ENCODE measurements around the gene SLAMF9. TPM values are rescaled to one million over a fixed set of nuclear protein-coding genes. Genes with fewer than 3 reads are reported as not detected.

Gene SLAMF9
- total RNA-seq, result not detected

DNA sequence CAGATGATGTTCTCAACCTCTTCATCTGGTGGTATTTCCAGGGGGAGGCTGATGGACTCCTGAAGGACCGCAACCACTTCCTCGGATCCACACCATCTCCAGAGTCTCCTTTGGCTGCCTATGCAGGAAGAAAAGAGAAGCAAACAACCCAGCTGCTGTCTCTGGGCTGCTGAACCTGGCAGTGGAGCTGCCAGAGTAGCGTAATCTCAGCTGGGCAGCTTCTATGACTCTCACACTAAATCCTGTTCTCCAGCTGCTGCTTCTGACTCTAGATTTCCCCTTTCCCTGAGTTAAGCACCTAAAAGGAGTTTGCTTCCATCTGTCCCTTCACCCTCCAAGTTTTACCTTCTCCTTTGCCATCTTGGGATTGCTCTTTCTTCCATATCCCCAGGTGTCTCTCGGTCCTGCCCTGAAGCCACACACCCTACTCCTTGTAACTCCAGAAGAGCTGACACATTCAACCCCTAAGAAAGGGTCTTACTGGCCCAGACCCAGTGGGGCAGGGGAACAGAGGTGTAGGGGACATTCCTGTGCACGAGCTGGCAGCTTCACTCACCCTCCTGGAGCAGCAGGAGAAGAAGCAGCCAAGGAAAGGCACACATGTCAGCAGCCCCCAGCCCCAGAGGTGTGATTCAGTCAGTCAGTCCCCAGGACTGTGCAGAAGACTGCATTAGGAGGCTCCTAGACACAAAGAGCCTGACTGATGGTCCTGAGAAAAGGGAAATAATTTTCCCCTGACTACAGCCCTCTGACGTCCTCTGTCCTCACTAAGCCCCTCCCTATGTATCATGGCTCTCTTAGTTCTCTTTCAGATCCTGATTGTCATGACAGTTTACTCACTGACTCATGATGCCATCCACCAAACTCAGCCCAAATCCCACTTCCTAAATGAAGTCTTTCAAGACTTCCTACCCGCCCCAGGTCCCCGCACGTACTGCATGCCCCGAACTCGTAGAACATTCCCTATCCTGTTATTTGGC, at the start of gene SLAMF9:
SLAMF9 (minus strand) TSS at position 702 of the 980 bp plus-strand sequence; CDS start at position 602, 100 bp downstream.
- Mint-ChIP-seq H3K4me1 (ENCODE audit: low read depth) (peaks cover 5% of the 10 kb centered on the region), H3K4me3 (no peak within 1 kb of the TSS), H3K27me3 (ENCODE audit: low read depth) (peaks cover 48% of the 10 kb centered on the region), H3K27ac (no peak within 1 kb of the TSS), H3K36me3 (ENCODE audit: low read depth) (no peaks in the 10 kb centered on the region), H3K9me3 (ENCODE audit: insufficient read depth) (no peaks in the 10 kb centered on the region)
- no peak for ATAC-seq
- ChIA-PET POLR2A (no interaction called here), CTCF (interaction anchor here (3.6 kb wide), 1 partner anchor 53 kb away, joined by 22 read pairs; no protein-coding TSS in a partner anchor)
- DNase-seq, result no peak

DNA sequence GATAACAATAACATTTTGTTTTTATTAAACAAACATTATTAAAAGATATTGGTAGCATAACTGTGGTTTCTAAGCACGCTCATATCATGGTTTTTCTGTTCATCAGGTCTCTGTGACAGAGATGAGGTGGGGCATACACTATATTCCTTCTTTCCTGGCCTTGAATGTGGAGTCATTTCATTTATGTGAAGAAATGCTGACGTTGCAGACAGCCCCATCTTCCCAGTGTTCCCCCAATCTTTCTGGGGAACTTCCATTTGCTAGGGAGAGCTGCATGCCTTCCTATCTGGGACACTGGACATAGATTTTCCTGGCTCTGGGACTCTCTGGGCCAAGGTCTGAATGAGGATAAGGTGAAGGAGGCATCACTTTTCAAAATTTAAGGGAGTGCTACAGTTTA, 47.4 kb upstream of the SLAMF9 start:
- Mint-ChIP-seq H3K9me3 (ENCODE audit: insufficient read depth) (no peaks in the 10 kb centered on the region), H3K4me1 (ENCODE audit: low read depth) (no peaks in the 10 kb centered on the region), H3K36me3 (ENCODE audit: low read depth) (no peaks in the 10 kb centered on the region), H3K27ac (no peak overlapping the region), H3K4me3 (no peak overlapping the region), H3K27me3 (ENCODE audit: low read depth) (peaks cover 32% of the 10 kb centered on the region)
- CTCF ChIA-PET, result interaction anchor here (1.6 to 9.5 kb wide), 3 partner anchors 64 to 202 kb away, joined by 6 to 184 read pairs (median 16); no protein-coding TSS in a partner anchor
- ATAC-seq (no peak), DNase-seq (peak; percentile 1)
- POLR2A ChIA-PET, result interaction anchor here (0.6 to 1.3 kb wide), 2 partner anchors 76 to 115 kb away, joined by 3 to 6 read pairs; partner anchors contain the start of gene TAGLN2

DNA sequence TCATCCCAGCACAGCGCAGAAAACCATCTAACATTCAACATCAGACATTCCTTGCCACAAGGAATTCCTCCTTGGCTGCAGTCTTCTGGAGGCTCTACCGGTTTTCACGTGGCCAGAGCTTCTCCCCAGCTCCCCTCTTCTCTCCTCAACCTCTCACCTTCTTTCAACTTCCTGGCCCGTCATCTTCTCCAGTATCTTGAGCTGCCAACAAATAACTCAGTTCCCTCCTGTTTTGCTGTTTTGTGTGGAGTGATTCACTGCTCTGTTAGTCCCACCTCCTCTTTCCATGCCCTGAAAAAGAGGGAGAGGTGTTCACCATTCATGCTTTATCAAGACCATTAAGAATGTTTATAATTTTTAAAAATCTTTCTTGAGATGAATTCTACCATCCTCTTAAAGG, 45.2 kb upstream of the SLAMF9 start:
- ChIA-PET POLR2A (no interaction called here), CTCF (interaction anchor here (0.7 to 2.1 kb wide), 4 partner anchors 8 to 201 kb away, joined by 3 to 22 read pairs (median 4); no protein-coding TSS in a partner anchor)
- Mint-ChIP-seq H3K36me3 (ENCODE audit: low read depth) (no peaks in the 10 kb centered on the region), H3K4me3 (no peak overlapping the region), H3K9me3 (ENCODE audit: insufficient read depth) (no peaks in the 10 kb centered on the region), H3K27me3 (ENCODE audit: low read depth) (peaks cover 44% of the 10 kb centered on the region), H3K4me1 (ENCODE audit: low read depth) (no peaks in the 10 kb centered on the region), H3K27ac (no peak overlapping the region)
- no peak for ATAC-seq
- DNase-seq, result peak; percentile 14

DNA sequence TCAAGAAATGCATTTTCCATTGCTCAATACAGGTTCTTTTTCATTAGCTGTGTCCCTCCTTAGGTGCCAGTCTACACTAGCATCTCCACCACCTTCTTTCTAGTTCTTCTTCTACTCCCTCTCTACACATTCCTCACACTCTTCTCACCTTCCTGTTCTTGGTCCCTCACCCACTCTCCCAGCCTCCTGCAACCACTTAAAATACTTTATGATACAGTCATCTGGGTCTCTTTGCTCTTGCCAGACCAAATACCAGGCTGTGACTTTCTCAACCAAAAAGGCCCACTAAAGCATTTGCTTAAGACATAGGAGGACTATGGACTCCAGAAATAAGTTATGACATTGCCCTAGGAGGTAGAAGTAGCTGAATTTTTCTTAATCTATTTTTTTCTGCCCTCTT, 42.6 kb upstream of the SLAMF9 start:
- Mint-ChIP-seq H3K9me3 (ENCODE audit: insufficient read depth) (no peaks in the 10 kb centered on the region), H3K27ac (no peak overlapping the region), H3K4me1 (ENCODE audit: low read depth) (peaks cover under 1% of the 10 kb centered on the region), H3K36me3 (ENCODE audit: low read depth) (no peaks in the 10 kb centered on the region), H3K27me3 (ENCODE audit: low read depth) (peaks cover 38% of the 10 kb centered on the region), H3K4me3 (no peak overlapping the region)
- CTCF ChIA-PET, result interaction anchor here (1.3 kb wide), 1 partner anchor 10 kb away, joined by 6 read pairs; no protein-coding TSS in a partner anchor
- DNase-seq (no peak), ATAC-seq (no peak)
- POLR2A ChIA-PET, result no interaction called here

DNA sequence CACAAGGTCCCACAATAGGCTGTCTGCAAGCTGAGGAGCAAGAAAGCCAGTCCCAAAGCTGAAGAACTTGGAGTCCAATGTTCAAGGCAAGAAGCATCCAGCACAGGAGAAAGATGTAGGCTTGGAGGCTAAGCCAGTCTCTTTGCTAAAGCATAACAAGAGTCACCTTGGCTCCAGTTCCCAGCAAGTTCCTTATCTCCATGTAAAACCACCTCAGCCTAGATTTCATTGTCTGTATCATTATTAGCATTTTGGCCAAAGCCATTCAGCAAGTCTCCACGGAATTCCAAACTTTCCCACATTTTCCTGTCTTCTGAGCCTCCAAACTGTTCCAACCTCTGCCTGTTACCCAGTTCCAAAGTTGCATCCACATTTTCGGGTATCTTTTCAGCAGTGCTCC, 40.9 kb upstream of the SLAMF9 start:
- Mint-ChIP-seq H3K4me1 (ENCODE audit: low read depth) (peaks cover 7% of the 10 kb centered on the region), H3K36me3 (ENCODE audit: low read depth) (no peaks in the 10 kb centered on the region), H3K27ac (no peak overlapping the region), H3K9me3 (ENCODE audit: insufficient read depth) (no peaks in the 10 kb centered on the region), H3K27me3 (ENCODE audit: low read depth) (peaks cover 30% of the 10 kb centered on the region), H3K4me3 (no peak overlapping the region)
- ATAC-seq (no peak), DNase-seq (peak; percentile 5)
- ChIA-PET CTCF (interaction anchor here (8.8 kb wide), 1 partner anchor 12 kb away, joined by 57 read pairs; no protein-coding TSS in a partner anchor), POLR2A (no interaction called here)

DNA sequence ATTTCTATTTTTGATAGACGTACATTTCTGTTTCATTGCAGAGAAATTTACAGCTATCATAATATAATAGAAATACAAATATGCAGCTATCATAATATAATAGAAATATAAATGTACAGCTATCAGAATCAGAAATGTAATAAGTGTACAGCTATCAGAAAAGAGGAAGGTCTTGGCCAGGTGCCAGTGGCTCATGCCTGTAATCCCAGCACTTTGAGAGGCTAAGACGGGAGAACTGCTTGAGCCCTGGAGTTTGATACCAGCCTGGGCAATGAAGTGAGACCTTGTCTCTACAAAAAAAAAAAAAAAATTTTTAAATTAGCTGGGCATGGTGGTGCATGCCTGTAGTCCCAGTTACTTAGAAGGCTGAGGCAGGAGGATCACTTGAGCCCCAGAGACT, 39.9 kb upstream of the SLAMF9 start:
- Mint-ChIP-seq H3K27ac (no peak overlapping the region), H3K27me3 (ENCODE audit: low read depth) (peaks cover 26% of the 10 kb centered on the region), H3K4me3 (no peak overlapping the region), H3K4me1 (ENCODE audit: low read depth) (peaks cover 7% of the 10 kb centered on the region), H3K9me3 (ENCODE audit: insufficient read depth) (no peaks in the 10 kb centered on the region), H3K36me3 (ENCODE audit: low read depth) (no peaks in the 10 kb centered on the region)
- DNase-seq, result no peak
- no peak for ATAC-seq
- ChIA-PET CTCF (interaction anchor here (8.8 kb wide), 1 partner anchor 13 kb away, joined by 57 read pairs; no protein-coding TSS in a partner anchor), POLR2A (no interaction called here)

DNA sequence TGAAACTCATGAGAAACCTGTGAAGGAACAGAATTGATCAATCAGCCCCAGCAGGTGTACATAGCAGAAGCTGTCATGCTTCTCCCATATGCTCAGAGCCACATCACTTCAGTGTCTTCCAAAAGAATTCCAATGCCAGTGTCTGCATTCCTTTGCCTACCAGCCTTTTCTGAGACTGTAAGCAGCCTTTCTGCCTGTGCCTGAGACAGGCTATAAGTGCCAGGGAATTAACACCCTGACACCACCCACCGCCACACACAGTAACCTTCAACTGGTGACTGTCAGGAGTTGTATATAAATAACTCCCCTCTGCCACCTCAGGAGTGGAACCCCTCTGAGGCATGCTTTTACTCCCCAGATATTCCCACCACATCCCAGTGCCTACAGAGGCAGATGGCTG, 38.1 kb upstream of the SLAMF9 start:
- Mint-ChIP-seq H3K27me3 (ENCODE audit: low read depth) (peaks cover 18% of the 10 kb centered on the region), H3K36me3 (ENCODE audit: low read depth) (no peaks in the 10 kb centered on the region)

DNA sequence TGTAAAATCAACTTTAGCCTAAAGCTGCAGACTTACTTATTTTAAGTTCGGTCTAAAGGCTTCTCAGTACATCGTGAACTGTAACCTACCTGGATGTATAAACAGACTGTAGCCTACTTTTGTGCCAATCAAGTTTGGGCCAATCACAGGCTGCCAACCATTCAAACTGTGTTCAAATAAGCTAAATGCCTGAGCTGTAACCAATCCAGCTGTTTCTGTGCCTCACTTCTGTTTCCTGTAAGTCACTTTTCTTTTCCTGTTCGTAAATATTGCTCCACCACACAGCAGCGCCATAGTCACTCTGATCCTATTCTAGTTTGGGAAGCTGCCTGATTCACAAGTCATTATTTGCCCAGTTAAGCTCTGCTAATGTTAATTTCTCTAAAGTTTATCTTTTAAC, 37.5 kb upstream of the SLAMF9 start:
- CTCF ChIA-PET, result interaction anchor here (8.8 kb wide), 1 partner anchor 15 kb away, joined by 57 read pairs; no protein-coding TSS in a partner anchor
- no peak overlapping the region for H3K27ac Mint-ChIP-seq
- POLR2A ChIA-PET, result no interaction called here
- peak; percentile 21 for DNase-seq
- H3K4me1 Mint-ChIP-seq (ENCODE audit: low read depth), result peaks cover 7% of the 10 kb centered on the region
- peaks cover 15% of the 10 kb centered on the region for H3K27me3 Mint-ChIP-seq (ENCODE audit: low read depth)
- ATAC-seq, result no peak
- no peaks in the 10 kb centered on the region for H3K9me3 Mint-ChIP-seq (ENCODE audit: insufficient read depth)
- H3K36me3 Mint-ChIP-seq (ENCODE audit: low read depth), result no peaks in the 10 kb centered on the region
- H3K4me3 Mint-ChIP-seq, result no peak overlapping the region

More for the DNA sequence above, 38.1 kb upstream of the SLAMF9 start:
- H3K9me3 Mint-ChIP-seq (ENCODE audit: insufficient read depth), result no peaks in the 10 kb centered on the region
- ChIA-PET POLR2A (no interaction called here), CTCF (interaction anchor here (8.8 kb wide), 1 partner anchor 15 kb away, joined by 57 read pairs; no protein-coding TSS in a partner anchor)
- DNase-seq (peak; percentile 17), ATAC-seq (no peak)
- H3K4me3 Mint-ChIP-seq, result no peak overlapping the region
- H3K27ac Mint-ChIP-seq, result no peak overlapping the region
- H3K4me1 Mint-ChIP-seq (ENCODE audit: low read depth), result peaks cover 7% of the 10 kb centered on the region

DNA sequence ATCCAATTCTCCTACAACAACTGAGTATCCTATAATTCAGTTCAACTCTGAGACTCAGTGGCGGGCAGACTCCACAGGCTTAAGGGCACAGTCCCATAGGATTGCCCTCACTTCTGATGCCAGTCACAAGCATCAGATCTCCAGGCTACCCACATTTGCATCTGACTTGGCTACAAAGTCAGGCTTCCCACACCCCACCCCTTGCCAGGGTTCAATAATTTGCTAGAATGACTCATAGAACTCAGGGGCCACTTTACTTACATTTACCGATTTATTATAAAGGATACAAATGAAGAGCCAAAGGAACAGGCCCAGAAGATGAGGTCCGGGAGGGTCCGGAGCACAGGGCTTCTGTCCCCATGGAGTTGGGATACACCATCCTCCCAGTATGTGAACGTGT, 36.0 kb upstream of the SLAMF9 start:
- Mint-ChIP-seq H3K4me3 (no peak overlapping the region), H3K36me3 (ENCODE audit: low read depth) (no peaks in the 10 kb centered on the region), H3K27ac (no peak overlapping the region), H3K9me3 (ENCODE audit: insufficient read depth) (no peaks in the 10 kb centered on the region), H3K27me3 (ENCODE audit: low read depth) (peaks cover 8% of the 10 kb centered on the region), H3K4me1 (ENCODE audit: low read depth) (peaks cover 7% of the 10 kb centered on the region)
- ChIA-PET CTCF (interaction anchor here (1.8 to 8.8 kb wide), 2 partner anchors 17 to 57 kb away, joined by 4 to 57 read pairs; no protein-coding TSS in a partner anchor), POLR2A (no interaction called here)
- ATAC-seq (no peak), DNase-seq (peak; percentile 3)

DNA sequence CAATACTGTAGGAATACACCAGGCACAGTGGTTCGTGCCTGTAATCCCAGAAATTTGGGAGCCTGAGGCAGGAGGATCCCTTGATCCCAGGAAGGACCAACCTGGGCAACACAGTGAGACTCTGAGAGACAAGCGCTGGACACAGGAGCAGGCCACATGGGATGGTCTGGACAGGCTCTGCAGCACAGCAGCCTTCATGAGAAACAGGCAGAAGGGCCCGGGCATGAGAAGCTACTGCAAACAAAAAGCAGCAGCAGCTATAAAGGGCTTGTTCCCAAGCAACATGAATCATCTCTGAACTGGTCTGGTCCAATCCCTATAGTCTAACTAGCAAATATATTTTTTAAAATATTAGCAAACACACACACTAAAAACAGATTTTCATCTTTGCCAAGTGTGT, 35.5 kb upstream of the SLAMF9 start:
- Mint-ChIP-seq H3K4me1 (ENCODE audit: low read depth) (peaks cover 7% of the 10 kb centered on the region), H3K36me3 (ENCODE audit: low read depth) (no peaks in the 10 kb centered on the region), H3K4me3 (no peak overlapping the region), H3K27ac (no peak overlapping the region), H3K27me3 (ENCODE audit: low read depth) (peaks cover 8% of the 10 kb centered on the region), H3K9me3 (ENCODE audit: insufficient read depth) (no peaks in the 10 kb centered on the region)
- POLR2A ChIA-PET, result no interaction called here
- ATAC-seq, result no peak
- DNase-seq, result peak; percentile 3
- CTCF ChIA-PET, result interaction anchor here (1.8 to 8.8 kb wide), 2 partner anchors 17 to 57 kb away, joined by 4 to 57 read pairs; no protein-coding TSS in a partner anchor

DNA sequence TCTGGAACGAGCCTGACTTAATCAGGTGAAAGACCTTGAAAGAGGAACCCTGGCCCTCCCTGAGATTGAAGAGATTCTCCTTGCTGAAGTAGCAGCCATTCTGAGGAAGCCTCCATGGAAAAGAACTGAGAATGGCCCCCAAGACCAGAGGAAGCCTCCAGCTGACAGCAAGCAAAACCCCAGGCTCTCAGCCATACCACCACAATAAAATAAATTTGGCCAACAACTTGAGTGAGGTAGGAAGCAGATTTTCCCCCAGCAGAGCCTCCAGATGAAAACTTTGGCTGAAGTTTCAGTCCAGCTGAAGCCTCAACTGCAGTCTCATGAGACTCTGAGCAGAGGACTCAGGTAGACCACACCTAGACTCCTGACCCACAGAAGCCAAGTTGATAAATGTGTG, 34.0 kb upstream of the SLAMF9 start:
- Mint-ChIP-seq H3K36me3 (ENCODE audit: low read depth) (no peaks in the 10 kb centered on the region), H3K9me3 (ENCODE audit: insufficient read depth) (no peaks in the 10 kb centered on the region), H3K27ac (no peak overlapping the region), H3K27me3 (ENCODE audit: low read depth) (peaks cover 15% of the 10 kb centered on the region), H3K4me3 (no peak overlapping the region), H3K4me1 (ENCODE audit: low read depth) (peaks cover 7% of the 10 kb centered on the region)
- ATAC-seq, result no peak
- CTCF ChIA-PET, result interaction anchor here (8.8 kb wide), 1 partner anchor 19 kb away, joined by 57 read pairs; no protein-coding TSS in a partner anchor
- POLR2A ChIA-PET, result no interaction called here
- peak; percentile 1 for DNase-seq

DNA sequence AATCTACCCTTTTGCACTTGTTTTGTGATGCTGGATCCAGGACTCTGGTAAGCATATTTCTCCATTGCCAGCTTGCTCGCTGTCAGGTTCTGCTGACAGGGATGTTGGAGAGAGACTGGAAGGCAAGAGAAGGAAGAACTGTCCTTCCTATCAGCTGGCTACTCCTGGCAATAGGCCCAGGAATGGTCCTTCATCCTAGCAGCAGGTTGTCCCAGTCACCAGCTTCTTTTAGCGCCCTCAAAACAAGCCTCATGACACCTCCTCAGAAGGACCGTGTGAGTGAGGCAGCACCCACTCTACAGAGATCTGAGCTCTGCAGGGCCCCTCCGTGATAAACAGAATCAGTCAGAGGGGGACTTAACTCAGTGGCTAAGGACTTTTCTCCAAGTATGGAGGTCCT, 33.1 kb upstream of the SLAMF9 start:
- H3K27me3 Mint-ChIP-seq (ENCODE audit: low read depth), result peaks cover 18% of the 10 kb centered on the region
- POLR2A ChIA-PET, result no interaction called here
- no peaks in the 10 kb centered on the region for H3K36me3 Mint-ChIP-seq (ENCODE audit: low read depth)
- DNase-seq, result no peak
- ATAC-seq, result no peak
- H3K4me3 Mint-ChIP-seq, result no peak overlapping the region
- no peaks in the 10 kb centered on the region for H3K9me3 Mint-ChIP-seq (ENCODE audit: insufficient read depth)
- CTCF ChIA-PET, result interaction anchor here (8.8 kb wide), 1 partner anchor 20 kb away, joined by 57 read pairs; no protein-coding TSS in a partner anchor
- H3K4me1 Mint-ChIP-seq (ENCODE audit: low read depth), result peaks cover 7% of the 10 kb centered on the region
- H3K27ac Mint-ChIP-seq, result no peak overlapping the region
